Esophagus squamous epithelium (tissue), 5 donors: ENCODE results near the gene RAI14. TPM values are rescaled to one million over a fixed set of nuclear protein-coding genes. Genes with fewer than 3 reads are reported as not detected.

Experiments used
- DNase-seq: peaks from one replicate; lab custom pipeline; 2025; lab: John Stamatoyannopoulos, UW
- H3K27ac ChIP-seq, 4 donors: fragments of 200-600 bp; sonication (generic); one replicate each; pipeline ENCODE4 v1.5.1; 2016 to 2019; ENCODE audit warnings: mild to moderate bottlenecking in 1 of 4
- H3K27me3 ChIP-seq, 4 donors: fragments of 200-600 bp; sonication (generic); 1 replicate in 3 of 4; 2 replicates in 1 of 4; pipeline versions ENCODE4 v1.5.1 to v1.6.0; 2017 to 2021; ENCODE audit warnings: antibody characterized with exemption in 1 of 4
- H3K36me3 ChIP-seq, 3 donors: fragments of 200-600 bp; sonication (generic); one replicate each; pipeline ENCODE4 v1.5.1; 2016 to 2019
- H3K4me1 ChIP-seq, 3 donors: fragments of 200-600 bp; sonication (generic); one replicate each; pipeline ENCODE4 v1.5.1; 2017 to 2019
- H3K4me3 ChIP-seq, 4 donors: fragments of 200-600 bp; sonication (generic); 1 replicate in 3 of 4; 2 replicates in 1 of 4; pipeline ENCODE4 v1.5.1; 2016 to 2019; ENCODE audit warnings: mild to moderate bottlenecking in 2 of 4, moderate library complexity in 1 of 4
- H3K9me3 ChIP-seq, 3 donors: fragments of 200-600 bp; sonication (generic); one replicate each; pipeline ENCODE4 v1.5.1; 2016 to 2019
- POLR2A ChIP-seq, 4 donors: fragments of 450-650 bp; IDR thresholded peaks; one replicate each; pipeline ENCODE4 v1.6.1; 2017; ENCODE audit warnings: antibody characterized with exemption in 4 of 4, mild to moderate bottlenecking in 4 of 4, moderate library complexity in 3 of 4
- WGBS, 2 donors: methylation state at CpG; one replicate each; pipeline ENCODE4 v1.1.5; 2018; 5-methylcytosine and 5-hydroxymethylcytosine counted together
- intact Hi-C: fragments of 100-400 bp; cut with DNase I; formaldehyde crosslinking; loops from one replicate; pipeline ENCODE4 v1.15.0; 2022
- total RNA-seq, 4 donors: library from RNA; depleted of rRNA; stranded (reverse); fragments of >200 nt; gene quantifications; one replicate each; pipeline ENCODE4 v1.1.0, GENCODE V29; 2016
- TF ChIP-seq, protein P1 (sequence below), 6 experiments: fragments of 450-650 bp in 4 of 6; fragments of 200-600 bp in 2 of 6; sonication (generic) in 2 of 6; IDR thresholded peaks; one replicate each; pipeline ENCODE4 v1.5.1; 2016 to 2019; ENCODE audit warnings: antibody characterized with exemption in 6 of 6, mild to moderate bottlenecking in 4 of 6, moderate library complexity in 4 of 6
- donor health status: DM: yes; HTN: yes; CAD: no.

The RAI14 gene
- total RNA-seq, 4 donors from 2014 or later = 5.2 to 18.7 (median 9.0) TPM

DNA sequence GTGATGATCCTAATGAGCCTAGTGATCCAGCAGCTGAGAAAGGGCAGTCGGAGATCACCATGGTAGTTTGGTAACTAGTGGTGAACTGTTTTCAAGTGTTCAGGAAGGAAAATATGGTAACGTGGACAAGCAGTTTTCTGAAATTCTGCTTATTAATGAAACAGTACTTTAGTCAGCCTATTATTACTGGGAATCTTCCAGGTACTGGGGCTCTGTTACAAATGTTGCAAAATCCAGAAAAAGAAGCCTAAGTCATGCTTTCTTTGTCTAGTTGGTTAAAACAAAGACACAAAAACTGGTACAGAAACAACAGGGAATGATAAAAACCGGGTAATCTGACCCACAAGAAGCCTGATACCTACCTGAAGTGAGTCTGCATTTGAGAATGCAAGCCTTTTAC lies 201.0 kb downstream of the RAI14 start:
- DNase-seq = no peak
- H3K4me1 ChIP-seq = no peaks in the 10 kb centered on the region
- no peaks in the 10 kb centered on the region for H3K36me3 ChIP-seq
- no peaks in the 10 kb centered on the region for H3K27me3 ChIP-seq
- WGBS, 2 donors = 73 to 76% methylated on average over 3 of the region's 3 CpGs
- TF ChIP-seq, protein P1, sequence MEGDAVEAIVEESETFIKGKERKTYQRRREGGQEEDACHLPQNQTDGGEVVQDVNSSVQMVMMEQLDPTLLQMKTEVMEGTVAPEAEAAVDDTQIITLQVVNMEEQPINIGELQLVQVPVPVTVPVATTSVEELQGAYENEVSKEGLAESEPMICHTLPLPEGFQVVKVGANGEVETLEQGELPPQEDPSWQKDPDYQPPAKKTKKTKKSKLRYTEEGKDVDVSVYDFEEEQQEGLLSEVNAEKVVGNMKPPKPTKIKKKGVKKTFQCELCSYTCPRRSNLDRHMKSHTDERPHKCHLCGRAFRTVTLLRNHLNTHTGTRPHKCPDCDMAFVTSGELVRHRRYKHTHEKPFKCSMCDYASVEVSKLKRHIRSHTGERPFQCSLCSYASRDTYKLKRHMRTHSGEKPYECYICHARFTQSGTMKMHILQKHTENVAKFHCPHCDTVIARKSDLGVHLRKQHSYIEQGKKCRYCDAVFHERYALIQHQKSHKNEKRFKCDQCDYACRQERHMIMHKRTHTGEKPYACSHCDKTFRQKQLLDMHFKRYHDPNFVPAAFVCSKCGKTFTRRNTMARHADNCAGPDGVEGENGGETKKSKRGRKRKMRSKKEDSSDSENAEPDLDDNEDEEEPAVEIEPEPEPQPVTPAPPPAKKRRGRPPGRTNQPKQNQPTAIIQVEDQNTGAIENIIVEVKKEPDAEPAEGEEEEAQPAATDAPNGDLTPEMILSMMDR (IDR thresholded peaks at IDR 0.05) = no peak
- TF ChIP-seq POLR2A (IDR thresholded peaks at IDR 0.05) = no peak
- intact Hi-C loops = no loop called here
- H3K27ac ChIP-seq = no peak overlapping the region
- no peaks in the 10 kb centered on the region for H3K9me3 ChIP-seq
- H3K4me3 ChIP-seq = no peak overlapping the region

DNA sequence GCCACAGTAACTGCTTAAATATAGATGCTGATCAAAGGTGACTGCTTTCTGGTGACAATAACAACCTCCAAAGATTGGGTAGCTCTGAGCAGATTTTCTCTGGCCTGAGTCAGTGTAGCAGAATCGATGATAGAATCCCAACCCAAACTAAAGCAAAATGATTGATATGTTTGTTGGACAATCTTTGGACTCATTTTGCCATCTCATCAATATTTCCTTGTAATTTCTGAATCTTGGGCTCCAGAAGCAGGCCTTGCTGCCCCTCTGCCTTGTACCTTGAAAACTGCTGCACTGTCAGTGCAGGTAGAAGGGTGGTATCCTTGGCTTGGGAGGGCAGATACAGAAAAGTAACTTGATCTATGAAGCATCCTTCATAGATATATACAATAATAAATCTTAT lies 201.8 kb downstream of the RAI14 start:
- 83 to 85% methylated on average over 1 of the region's 1 CpG for WGBS, 2 donors
- Histone ChIP-seq H3K4me3 (no peak overlapping the region), H3K4me1 (no peaks in the 10 kb centered on the region), H3K27me3 (no peaks in the 10 kb centered on the region), H3K36me3 (no peaks in the 10 kb centered on the region), H3K27ac (no peak overlapping the region), H3K9me3 (no peaks in the 10 kb centered on the region)
- TF ChIP-seq POLR2A (IDR thresholded peaks at IDR 0.05) = no peak
- TF ChIP-seq, protein P1 (IDR thresholded peaks at IDR 0.05) = no peak
- no peak for DNase-seq
- intact Hi-C loops = no loop called here

DNA sequence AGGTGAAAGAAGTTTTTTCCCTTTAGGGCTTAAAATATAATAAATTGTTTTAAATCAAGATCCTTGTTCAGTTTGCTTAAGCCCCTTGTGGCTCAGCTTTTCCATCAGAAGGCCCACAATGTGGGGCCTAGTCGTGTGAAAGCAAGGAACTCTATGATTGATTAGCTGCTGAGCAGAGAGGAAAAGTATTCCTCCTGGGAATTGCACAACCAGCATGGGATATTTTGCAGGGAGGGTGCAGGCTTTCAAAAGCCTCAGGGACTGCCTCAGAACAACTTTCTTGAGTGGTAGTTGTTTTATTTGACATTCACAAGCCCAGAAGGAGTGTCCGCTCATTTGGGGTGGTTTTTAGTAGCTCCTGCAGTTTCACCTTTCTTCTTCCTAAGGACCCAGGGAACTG lies 202.7 kb downstream of the RAI14 start:
- TF ChIP-seq, protein P1 (IDR thresholded peaks at IDR 0.05) = no peak
- TF ChIP-seq POLR2A (IDR thresholded peaks at IDR 0.05) = no peak
- H3K4me1 ChIP-seq = no peaks in the 10 kb centered on the region
- H3K27ac ChIP-seq = no peak overlapping the region
- H3K36me3 ChIP-seq = no peaks in the 10 kb centered on the region
- no peaks in the 10 kb centered on the region for H3K27me3 ChIP-seq
- H3K4me3 ChIP-seq = no peak overlapping the region
- WGBS, 2 donors = 33 to 64% methylated on average over 2 of the region's 2 CpGs
- H3K9me3 ChIP-seq = no peaks in the 10 kb centered on the region
- intact Hi-C loops = no loop called here
- no peak for DNase-seq

DNA sequence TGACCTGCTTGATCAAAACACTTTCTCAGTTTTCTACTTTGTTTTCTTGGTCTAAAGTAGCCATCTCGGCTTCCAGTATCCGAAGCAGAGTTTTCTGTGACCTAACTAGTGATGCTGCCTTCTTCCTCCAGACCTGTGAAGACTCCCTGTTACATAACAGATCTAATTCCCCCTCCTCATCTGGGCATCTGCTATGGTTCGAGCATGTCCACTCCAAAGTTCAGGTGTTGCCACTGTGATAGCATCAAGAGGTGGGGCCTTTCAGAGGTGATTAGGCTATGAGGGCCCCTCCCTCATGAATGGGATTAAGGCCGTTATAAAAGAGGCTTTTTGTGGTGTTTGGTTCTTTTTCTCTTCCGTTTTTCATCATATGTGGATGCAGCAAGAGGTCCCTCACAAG lies 203.1 kb downstream of the RAI14 start:
- 79 to 80% methylated on average over 4 to 5 of the region's 5 CpGs for WGBS, 2 donors
- intact Hi-C loops = no loop called here
- no peak for TF ChIP-seq POLR2A (IDR thresholded peaks at IDR 0.05)
- TF ChIP-seq, protein P1 (IDR thresholded peaks at IDR 0.05) = no peak
- no peak for DNase-seq
- no peaks in the 10 kb centered on the region for H3K4me1 ChIP-seq
- no peaks in the 10 kb centered on the region for H3K9me3 ChIP-seq
- H3K27ac ChIP-seq = no peak overlapping the region
- no peaks in the 10 kb centered on the region for H3K27me3 ChIP-seq
- no peaks in the 10 kb centered on the region for H3K36me3 ChIP-seq
- no peak overlapping the region for H3K4me3 ChIP-seq

DNA sequence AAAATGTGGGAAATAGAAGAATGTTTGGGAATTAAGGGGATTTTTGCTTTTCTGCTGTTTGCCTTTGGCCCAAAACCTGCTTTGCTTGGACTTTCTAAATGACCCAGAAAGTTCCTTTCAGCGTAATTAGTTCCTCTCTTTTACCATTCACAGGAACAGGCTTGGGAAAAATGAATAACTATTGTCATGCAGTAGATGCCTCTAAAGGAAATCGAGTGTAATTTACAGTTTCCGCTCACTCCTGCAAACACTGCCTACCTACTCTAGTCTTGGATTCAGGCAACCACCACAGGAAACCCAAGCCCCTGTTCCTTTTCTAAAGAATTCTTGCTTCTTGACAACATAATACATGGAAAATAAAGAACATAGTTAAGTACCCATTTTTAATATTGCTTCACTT lies 207.8 kb downstream of the RAI14 start:
- intact Hi-C loops = no loop called here
- 64 to 67% methylated on average over 3 of the region's 3 CpGs for WGBS, 2 donors
- no peaks in the 10 kb centered on the region for H3K36me3 ChIP-seq
- no peaks in the 10 kb centered on the region for H3K9me3 ChIP-seq
- no peak for DNase-seq
- H3K27me3 ChIP-seq = no peaks in the 10 kb centered on the region
- no peaks in the 10 kb centered on the region for H3K4me1 ChIP-seq
- H3K27ac ChIP-seq = no peak overlapping the region
- TF ChIP-seq, protein P1 (IDR thresholded peaks at IDR 0.05) = no peak
- TF ChIP-seq POLR2A (IDR thresholded peaks at IDR 0.05) = no peak
- H3K4me3 ChIP-seq = no peak overlapping the region
